Measurements from ENCODE around the gene NCAPD2.

- no peak for TF ChIP-seq EZH2phosphoT487 (IDR thresholded peaks at IDR 0.05; ENCODE audit: low read depth)
- TF ChIP-seq, protein P1, sequence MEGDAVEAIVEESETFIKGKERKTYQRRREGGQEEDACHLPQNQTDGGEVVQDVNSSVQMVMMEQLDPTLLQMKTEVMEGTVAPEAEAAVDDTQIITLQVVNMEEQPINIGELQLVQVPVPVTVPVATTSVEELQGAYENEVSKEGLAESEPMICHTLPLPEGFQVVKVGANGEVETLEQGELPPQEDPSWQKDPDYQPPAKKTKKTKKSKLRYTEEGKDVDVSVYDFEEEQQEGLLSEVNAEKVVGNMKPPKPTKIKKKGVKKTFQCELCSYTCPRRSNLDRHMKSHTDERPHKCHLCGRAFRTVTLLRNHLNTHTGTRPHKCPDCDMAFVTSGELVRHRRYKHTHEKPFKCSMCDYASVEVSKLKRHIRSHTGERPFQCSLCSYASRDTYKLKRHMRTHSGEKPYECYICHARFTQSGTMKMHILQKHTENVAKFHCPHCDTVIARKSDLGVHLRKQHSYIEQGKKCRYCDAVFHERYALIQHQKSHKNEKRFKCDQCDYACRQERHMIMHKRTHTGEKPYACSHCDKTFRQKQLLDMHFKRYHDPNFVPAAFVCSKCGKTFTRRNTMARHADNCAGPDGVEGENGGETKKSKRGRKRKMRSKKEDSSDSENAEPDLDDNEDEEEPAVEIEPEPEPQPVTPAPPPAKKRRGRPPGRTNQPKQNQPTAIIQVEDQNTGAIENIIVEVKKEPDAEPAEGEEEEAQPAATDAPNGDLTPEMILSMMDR (IDR thresholded peaks at IDR 0.05; ENCODE audit: low read depth, low read length), result no peak
Observed at GRCh38 chr12:6535697-6535946, 41.7 kb downstream of the NCAPD2 start.
